ENCODE measurements around the gene TCERG1L.

Gene TCERG1L

GRCh38 chr10:131272897-131273451 is 38.5 kb downstream of the TCERG1L start:
- Histone ChIP-seq H3K4me3 (ENCODE audit: low read length, poor library complexity, severe bottlenecking) (no peak overlapping the region), H3K36me3 (ENCODE audit: insufficient read depth, low read length) (no peaks in the 10 kb centered on the region), H3K4me1 (ENCODE audit: insufficient read depth, low read length, poor library complexity, severe bottlenecking) (no peaks in the 10 kb centered on the region), H3F3A (ENCODE audit: low read depth) (no peaks in the 10 kb centered on the region), H3K4me2 (ENCODE audit: low read depth, low read length, poor library complexity, severe bottlenecking) (no peak overlapping the region), H3K79me2 (ENCODE audit: insufficient read depth, low read length) (no peaks in the 10 kb centered on the region), H3K9ac (ENCODE audit: low read depth, low read length, poor library complexity, severe bottlenecking) (no peak overlapping the region), H4K20me1 (ENCODE audit: insufficient read depth, low read length, poor library complexity, severe bottlenecking) (no peaks in the 10 kb centered on the region), H3K27me3 (ENCODE audit: insufficient read depth, low read length, poor library complexity, severe bottlenecking) (no peaks in the 10 kb centered on the region), H2AFZ (ENCODE audit: low read length) (no peak overlapping the region), H3K9me2 (replicated peaks; ENCODE audit: low read depth, low read length) (no peaks in the 10 kb centered on the region), H3K9me3 (ENCODE audit: insufficient read depth, low read depth, low read length) (peaks cover 44% of the 10 kb centered on the region)
- TF ChIP-seq EZH2phosphoT487 (IDR thresholded peaks at IDR 0.05; ENCODE audit: borderline replicate concordance) (no peak), CTCF (conservative IDR thresholded peaks at IDR 0.05; ENCODE audit: low read length) (no peak)

- Histone ChIP-seq H2AFZ (ENCODE audit: low read length) (no peak overlapping the region), H3K36me3 (ENCODE audit: insufficient read depth, low read length) (no peaks in the 10 kb centered on the region), H3K4me3 (ENCODE audit: low read length, poor library complexity, severe bottlenecking) (no peak overlapping the region), H3K4me2 (ENCODE audit: low read depth, low read length, poor library complexity, severe bottlenecking) (no peak overlapping the region), H3K79me2 (ENCODE audit: insufficient read depth, low read length) (no peaks in the 10 kb centered on the region), H4K20me1 (ENCODE audit: insufficient read depth, low read length, poor library complexity, severe bottlenecking) (no peaks in the 10 kb centered on the region), H3F3A (ENCODE audit: low read depth) (no peaks in the 10 kb centered on the region), H3K27me3 (ENCODE audit: insufficient read depth, low read length, poor library complexity, severe bottlenecking) (no peaks in the 10 kb centered on the region), H3K9me2 (replicated peaks; ENCODE audit: low read depth, low read length) (no peaks in the 10 kb centered on the region), H3K4me1 (ENCODE audit: insufficient read depth, low read length, poor library complexity, severe bottlenecking) (no peaks in the 10 kb centered on the region), H3K9me3 (ENCODE audit: insufficient read depth, low read depth, low read length) (peaks cover 43% of the 10 kb centered on the region), H3K9ac (ENCODE audit: low read depth, low read length, poor library complexity, severe bottlenecking) (no peak overlapping the region)
- TF ChIP-seq CTCF (conservative IDR thresholded peaks at IDR 0.05; ENCODE audit: low read length), result no peak
- TF ChIP-seq EZH2phosphoT487 (IDR thresholded peaks at IDR 0.05; ENCODE audit: borderline replicate concordance), result no peak
Observed at GRCh38 chr10:131271966-131272365, 39.6 kb downstream of the TCERG1L start.

- Histone ChIP-seq H3K9me2 (replicated peaks; ENCODE audit: low read depth, low read length) (no peaks in the 10 kb centered on the region), H2AFZ (ENCODE audit: low read length) (no peak overlapping the region), H3K9me3 (ENCODE audit: insufficient read depth, low read depth, low read length) (peaks cover 38% of the 10 kb centered on the region), H3K36me3 (ENCODE audit: insufficient read depth, low read length) (no peaks in the 10 kb centered on the region), H3K4me2 (ENCODE audit: low read depth, low read length, poor library complexity, severe bottlenecking) (no peak overlapping the region), H3K4me3 (ENCODE audit: low read length, poor library complexity, severe bottlenecking) (no peak overlapping the region), H4K20me1 (ENCODE audit: insufficient read depth, low read length, poor library complexity, severe bottlenecking) (no peaks in the 10 kb centered on the region), H3K79me2 (ENCODE audit: insufficient read depth, low read length) (no peaks in the 10 kb centered on the region), H3K27me3 (ENCODE audit: insufficient read depth, low read length, poor library complexity, severe bottlenecking) (no peaks in the 10 kb centered on the region), H3K4me1 (ENCODE audit: insufficient read depth, low read length, poor library complexity, severe bottlenecking) (no peaks in the 10 kb centered on the region), H3F3A (ENCODE audit: low read depth) (no peaks in the 10 kb centered on the region), H3K9ac (ENCODE audit: low read depth, low read length, poor library complexity, severe bottlenecking) (no peak overlapping the region)
- TF ChIP-seq EZH2phosphoT487 (IDR thresholded peaks at IDR 0.05; ENCODE audit: borderline replicate concordance), result no peak
- TF ChIP-seq CTCF (conservative IDR thresholded peaks at IDR 0.05; ENCODE audit: low read length), result no peak
Observed at GRCh38 chr10:131271195-131271880, 40.2 kb downstream of the TCERG1L start.
